ENCODE measurements around the gene STK11IP.

DNA sequence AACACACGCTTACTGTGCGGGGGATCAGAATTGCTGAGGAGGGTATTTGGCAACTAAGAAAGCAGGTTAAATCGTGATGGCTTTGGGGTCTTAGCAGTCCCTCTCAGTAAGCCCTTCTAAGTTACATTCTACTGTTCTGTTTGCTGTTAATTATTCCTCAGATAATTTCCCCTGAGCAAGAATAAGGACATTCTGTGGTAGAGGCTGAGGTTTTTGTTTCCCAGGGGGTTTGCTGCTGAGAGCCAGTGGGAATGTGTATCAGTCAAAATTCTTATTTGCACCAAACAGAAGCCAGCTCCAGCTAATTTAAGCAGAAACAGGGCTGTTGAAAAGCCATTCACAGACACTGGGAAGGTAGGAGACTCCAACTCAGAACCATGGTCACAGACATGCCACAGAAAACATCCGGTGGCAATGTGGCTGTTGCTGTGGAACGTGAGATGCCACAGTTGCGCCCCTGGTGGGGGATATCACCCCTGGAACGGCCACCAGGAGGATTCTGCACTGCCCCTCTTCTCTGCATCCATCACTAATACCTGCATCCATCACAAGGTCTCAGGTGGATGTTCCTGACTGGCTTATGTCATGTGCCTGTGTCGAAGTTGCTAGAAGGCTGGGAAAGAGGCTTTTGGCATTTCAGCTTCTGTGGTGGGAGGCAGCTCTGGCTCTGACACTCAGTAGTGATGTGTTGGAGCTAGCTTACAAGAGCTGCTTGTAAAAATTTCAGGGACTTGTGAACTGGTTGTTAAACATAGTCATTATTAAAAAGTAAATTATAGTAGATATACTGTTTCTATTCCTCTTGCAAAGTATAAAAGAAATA, 53.0 kb downstream of the STK11IP start:
- TF ChIP-seq CTCF (IDR thresholded peaks at IDR 0.05): no peak
- no peak for TF ChIP-seq POLR2A (IDR thresholded peaks at IDR 0.05)
